NCI-H2227 (cell line): Measurements from ENCODE around the gene SEMA4D.

ENCODE experiments used
- DNase-seq: peaks from one replicate; lab custom pipeline; 2025; ENCODE audit not compliant: unreplicated experiment; lab: John Stamatoyannopoulos, UW

SEMA4D gene

GRCh38 chr9:89466451-89467277, 31.2 kb downstream of the SEMA4D start:
- DNase-seq = no peak

DNA sequence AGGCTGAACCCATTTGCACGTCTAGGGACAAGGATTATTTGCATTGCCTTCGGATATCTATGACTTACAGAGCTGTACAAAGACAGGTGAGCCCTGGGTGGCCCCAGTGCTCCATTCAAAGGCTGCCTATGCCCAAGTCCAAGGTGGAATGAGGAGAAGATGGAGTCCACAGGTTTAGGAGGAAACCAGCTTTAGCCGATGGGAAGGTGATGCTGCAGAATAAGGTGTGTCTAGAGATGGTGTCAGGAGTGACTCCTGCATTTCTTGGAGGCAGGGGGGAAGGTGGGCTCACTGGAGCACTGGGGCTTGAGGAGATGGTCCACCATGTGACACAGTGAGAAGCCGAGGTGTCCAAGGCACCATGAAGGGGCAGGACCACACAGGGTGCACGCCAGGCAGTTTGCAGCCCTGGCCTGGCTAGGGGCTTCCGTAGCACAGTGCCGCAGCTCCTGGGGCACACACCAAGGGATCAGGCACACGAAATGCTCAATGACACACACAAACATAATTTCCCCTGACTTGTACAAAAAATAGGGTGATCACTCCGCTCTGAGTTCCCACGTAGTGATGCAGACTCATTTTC, 32.1 kb downstream of the SEMA4D start:
- DNase-seq = no peak

DNA sequence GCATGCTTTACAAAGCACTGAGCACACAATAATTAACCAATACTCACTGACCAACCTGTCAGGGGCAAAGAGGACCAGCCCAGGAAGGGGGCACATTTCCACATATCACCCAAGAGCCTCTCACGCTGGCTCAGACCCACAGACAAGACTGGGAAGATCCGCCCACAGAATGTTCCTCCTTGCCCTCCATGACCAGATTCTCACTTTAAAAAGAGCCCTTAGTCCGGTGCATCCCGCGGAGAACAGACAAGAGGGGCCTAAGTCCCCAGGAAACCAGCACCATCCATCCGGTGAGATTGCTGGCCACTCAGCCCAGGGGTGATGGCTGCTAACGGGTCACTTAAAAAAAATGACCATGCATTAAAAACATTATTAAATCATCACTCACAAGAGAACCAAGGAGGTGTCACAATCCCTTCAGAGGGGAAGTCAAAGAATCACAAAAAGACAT, 32.9 kb downstream of the SEMA4D start:
- no peak for DNase-seq

DNA sequence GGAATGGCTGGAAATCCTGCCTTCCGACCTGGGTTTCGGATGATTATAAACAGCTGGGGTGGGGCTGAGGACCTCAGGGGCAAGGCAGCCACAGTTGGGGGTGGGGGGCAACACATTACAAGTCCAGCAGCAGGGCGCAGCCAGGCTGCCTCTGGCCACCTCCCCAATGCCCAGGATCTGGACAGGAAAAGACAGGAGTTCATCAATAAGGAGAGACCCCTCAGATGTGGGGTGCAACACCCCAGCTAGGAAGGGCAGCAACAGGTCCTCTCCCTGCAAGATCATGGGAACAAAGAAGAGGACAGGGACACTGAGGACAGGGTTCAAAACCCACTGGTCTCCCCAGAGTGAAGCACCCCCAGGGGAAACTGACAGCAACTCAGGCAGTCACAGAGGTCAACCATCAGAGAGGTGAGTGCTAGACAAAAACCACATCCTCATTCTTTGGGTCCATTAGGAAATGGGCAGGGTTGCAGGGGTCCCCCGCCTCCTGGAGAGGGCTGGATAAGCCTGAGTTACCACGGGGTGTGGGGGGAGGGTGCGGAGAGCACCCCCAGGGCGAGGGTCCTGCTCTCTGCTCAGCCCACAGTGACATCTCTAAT, 33.5 kb downstream of the SEMA4D start:
- DNase-seq = no peak

GRCh38 chr9:89462817-89463683, 34.9 kb downstream of the SEMA4D start:
- DNase-seq = no peak

DNA sequence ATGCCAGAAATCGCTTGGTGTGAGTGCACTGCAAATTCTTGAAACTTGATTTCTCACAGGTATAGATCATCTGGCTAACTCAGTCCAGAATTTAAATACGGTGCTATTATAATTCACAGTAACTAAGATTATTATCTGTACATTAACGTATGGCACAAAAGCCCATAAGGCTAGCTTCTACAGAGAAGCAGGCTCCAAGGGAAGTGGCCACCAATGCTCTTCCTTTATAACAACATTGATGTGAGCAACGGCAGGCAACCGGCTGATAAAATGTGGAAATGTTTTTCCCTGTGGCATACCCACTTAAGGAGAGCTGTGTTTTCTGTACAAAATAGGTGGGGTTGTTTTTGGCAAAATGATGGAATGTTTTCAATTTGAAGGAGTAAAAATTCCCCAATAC, 35.7 kb downstream of the SEMA4D start:
- no peak for DNase-seq

DNA sequence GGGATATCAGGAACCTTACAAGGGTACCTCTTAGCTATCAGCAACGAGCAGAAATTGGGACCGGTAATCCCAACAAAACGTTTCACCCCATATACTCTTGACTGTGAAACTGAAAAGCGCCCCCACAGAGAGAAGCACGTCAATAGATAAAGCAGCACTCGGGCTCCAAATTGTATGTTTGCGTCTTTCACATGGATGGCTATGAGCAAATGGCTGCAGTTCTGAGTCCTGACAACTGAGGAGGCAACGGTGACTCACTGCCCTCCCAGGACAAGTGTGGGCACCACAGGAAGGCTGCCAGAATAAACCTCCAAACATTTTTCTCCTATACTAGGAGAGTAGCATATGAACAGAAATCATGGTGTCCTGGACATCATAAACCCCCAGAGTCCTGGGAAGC, 36.6 kb downstream of the SEMA4D start:
- DNase-seq = peak; percentile 30

GRCh38 chr9:89460551-89460950, 37.4 kb downstream of the SEMA4D start:
- DNase-seq = no peak

- DNase-seq = no peak
Measured at GRCh38 chr9:89458768-89459496, 39.0 kb downstream of the SEMA4D start.

- DNase-seq = no peak
Measured at GRCh38 chr9:89457376-89457855, 40.5 kb downstream of the SEMA4D start.

- DNase-seq = no peak
Measured at GRCh38 chr9:89455356-89455824, 42.5 kb downstream of the SEMA4D start.

DNA sequence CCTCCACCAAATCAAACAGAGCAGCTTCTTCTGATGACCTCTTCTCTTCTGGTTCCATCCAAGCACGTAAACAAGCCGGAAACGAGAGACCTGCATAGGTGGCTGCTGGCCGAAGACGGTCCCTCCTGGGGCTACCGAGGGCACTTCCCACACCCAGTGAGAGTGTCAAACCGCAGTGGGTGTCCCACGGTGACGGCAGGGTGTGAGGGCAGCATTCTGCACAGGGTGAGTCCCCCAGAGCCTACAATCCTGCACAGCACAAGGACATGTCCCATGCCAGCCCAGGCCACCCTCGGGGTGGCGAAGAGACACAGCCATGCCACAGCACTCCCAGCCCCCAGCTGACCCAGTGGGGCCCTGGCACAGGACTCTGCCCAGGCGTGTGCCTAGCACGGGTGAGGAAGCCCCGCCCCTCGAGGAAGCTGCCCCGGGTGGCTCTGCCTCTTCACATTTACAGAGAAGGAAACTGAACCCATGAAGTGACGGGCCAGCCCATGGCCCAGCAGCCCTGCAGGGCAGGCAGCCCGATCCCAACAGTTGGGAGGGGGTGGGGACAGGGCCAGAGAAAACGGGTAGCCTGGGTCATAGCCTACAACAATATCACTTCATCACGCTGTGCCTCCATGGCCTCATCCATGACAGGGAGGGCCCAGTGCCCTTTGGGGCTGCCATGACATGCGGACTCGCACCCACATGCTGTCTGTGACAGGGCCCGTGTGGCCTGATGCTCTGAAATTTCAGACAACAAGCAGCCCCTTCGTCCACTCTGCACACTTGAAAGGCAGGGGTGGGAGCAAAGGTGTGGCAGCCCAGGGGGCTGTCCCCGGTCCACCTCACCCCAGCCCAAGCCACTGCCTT, 43.2 kb downstream of the SEMA4D start:
- DNase-seq = no peak

- no peak for DNase-seq
Measured at GRCh38 chr9:89453452-89453851, 44.5 kb downstream of the SEMA4D start.

- DNase-seq = no peak
Measured at GRCh38 chr9:89452561-89452960, 45.4 kb downstream of the SEMA4D start.

- no peak for DNase-seq
Measured at GRCh38 chr9:89450213-89450612, 47.7 kb downstream of the SEMA4D start.

- DNase-seq = no peak
Measured at GRCh38 chr9:89449261-89449671, 48.6 kb downstream of the SEMA4D start.

- DNase-seq = no peak
Measured at GRCh38 chr9:89448821-89449220, 49.1 kb downstream of the SEMA4D start.

- DNase-seq = no peak
Measured at GRCh38 chr9:89448381-89448780, 49.5 kb downstream of the SEMA4D start.

DNA sequence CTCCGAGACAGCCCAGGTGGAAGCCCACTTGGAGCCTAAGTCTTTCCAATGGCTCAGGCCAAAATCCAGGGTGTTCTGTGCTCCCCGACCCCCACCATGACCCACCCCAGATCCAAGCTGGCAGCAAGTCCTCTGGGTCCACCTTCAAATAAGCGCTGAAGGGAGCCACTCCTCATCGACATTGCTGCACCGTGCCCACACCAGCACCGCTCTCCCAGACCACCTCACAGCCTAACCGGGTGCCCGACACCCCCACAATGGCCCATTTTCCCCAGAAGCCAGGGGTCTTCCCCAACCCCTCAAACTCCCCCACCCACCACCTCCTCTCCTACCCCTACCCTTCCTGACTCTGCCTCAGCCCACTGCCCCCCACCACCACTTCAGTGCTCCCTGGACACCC, 50.5 kb downstream of the SEMA4D start:
- no peak for DNase-seq
